ENCODE results near the gene PDXK. TPM values are rescaled to one million over a fixed set of nuclear protein-coding genes. Genes with fewer than 3 reads are reported as not detected.
A peak's percentile ranks its signal among the peaks of the same experiment; 100 is the strongest.
"Not testable (repeated sequence)": the region's sequence is repeated elsewhere in the genome, so short reads cannot be mapped to it uniquely, and the experiment has no call there.

PDXK gene
- total and polyA plus RNA-seq, 5 donors from 2014 or later = 28.5 to 80.9 (median 39.1) TPM

DNA sequence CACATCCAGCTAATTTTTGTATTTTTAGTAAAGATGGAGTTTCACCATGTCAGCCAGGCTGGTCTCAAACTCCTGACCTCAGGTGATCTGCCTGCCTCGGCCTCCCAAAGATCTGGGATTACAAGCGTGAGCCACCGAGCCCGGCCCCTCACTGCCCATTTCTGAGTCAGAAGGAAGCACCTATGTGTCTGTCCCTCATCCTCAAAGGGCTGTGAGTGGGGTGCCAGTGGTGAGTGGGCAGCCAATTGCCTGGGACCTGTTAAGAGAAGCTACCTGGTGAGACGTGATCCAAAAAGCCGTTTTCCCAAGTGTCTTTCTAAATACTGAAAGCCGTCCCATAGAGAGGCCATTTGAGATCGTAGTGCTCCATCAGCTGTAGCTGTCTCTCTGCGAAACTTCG, 27.1 kb upstream of the PDXK start:
- Mint-ChIP-seq H3K4me1 (no peaks in the 10 kb centered on the region), H3K36me3 (peaks cover 30% of the 10 kb centered on the region)
- H3K9me3 ChIP-seq (ENCODE audit: control insufficient read depth in 2 of 2, low read length in 2 of 2) = no peaks in the 10 kb centered on the region

DNA sequence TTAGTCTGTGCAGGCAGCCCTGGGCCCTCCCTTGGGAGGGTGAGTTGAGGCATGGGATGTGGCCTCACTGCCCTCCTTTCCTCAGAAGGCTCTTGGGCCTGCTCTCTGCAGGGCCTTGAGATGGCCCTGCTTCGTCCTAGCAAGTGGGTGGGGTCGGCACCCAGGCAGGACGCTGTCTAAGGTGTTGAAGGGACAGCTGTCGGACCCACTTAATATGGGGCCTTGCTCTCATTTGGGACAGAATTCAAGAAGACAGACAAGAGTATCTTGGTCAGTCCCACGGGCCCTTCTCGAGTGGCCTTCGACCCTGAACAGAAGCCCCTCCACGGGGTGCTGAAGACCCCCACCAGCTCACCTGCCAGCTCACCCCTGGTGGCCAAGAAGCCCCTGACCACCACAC, 26.0 kb upstream of the PDXK start:
- no peaks in the 10 kb centered on the region for H3K9me3 Mint-ChIP-seq
- H3K27ac Mint-ChIP-seq = no peak overlapping the region
- Histone ChIP-seq H3K27ac (ENCODE audit: insufficient read depth, low read length, poor library complexity, severe bottlenecking) (no peak overlapping the region), H3K27me3 (ENCODE audit: control insufficient read depth, insufficient read depth, low read length) (no peaks in the 10 kb centered on the region), H3K36me3 (ENCODE audit: control insufficient read depth, insufficient read depth, low read length) (peaks cover 73% of the 10 kb centered on the region), H3K9me3 (ENCODE audit: control insufficient read depth in 2 of 2, low read length in 2 of 2) (no peaks in the 10 kb centered on the region), H3K4me1 (ENCODE audit: control insufficient read depth, insufficient read depth, low read length, poor library complexity, severe bottlenecking) (no peaks in the 10 kb centered on the region), H3K4me3 (ENCODE audit: low read depth, low read length) (no peak overlapping the region)
- H3K4me1 Mint-ChIP-seq = peaks cover 0 to 5% (median 0%) of the 10 kb centered on the region in 4 donors
- H3K36me3 Mint-ChIP-seq = peaks cover 28% of the 10 kb centered on the region
- DNase-seq (no peak), ATAC-seq (ENCODE audit: low read depth in 2 of 2) (no peak)
- H3K4me3 Mint-ChIP-seq = no peak overlapping the region
- no peaks in the 10 kb centered on the region for H3K27me3 Mint-ChIP-seq

More for the DNA sequence above, 27.1 kb upstream of the PDXK start:
- H3K4me1 ChIP-seq (ENCODE audit: control insufficient read depth, insufficient read depth, low read length, poor library complexity, severe bottlenecking) = no peaks in the 10 kb centered on the region
- no peaks in the 10 kb centered on the region for H3K9me3 Mint-ChIP-seq
- H3K4me3 Mint-ChIP-seq = no peak overlapping the region
- H3K27me3 ChIP-seq (ENCODE audit: control insufficient read depth, insufficient read depth, low read length) = no peaks in the 10 kb centered on the region
- peaks cover 85% of the 10 kb centered on the region for H3K36me3 ChIP-seq (ENCODE audit: control insufficient read depth, insufficient read depth, low read length)
- no peak for DNase-seq
- H3K27me3 Mint-ChIP-seq = no peaks in the 10 kb centered on the region
- H3K27ac ChIP-seq (ENCODE audit: insufficient read depth, low read length, poor library complexity, severe bottlenecking) = no peak overlapping the region
- no peak overlapping the region for H3K4me3 ChIP-seq (ENCODE audit: low read depth, low read length)
- ATAC-seq (ENCODE audit: low read depth in 2 of 2) = no peak
- H3K27ac Mint-ChIP-seq = no peak overlapping the region

DNA sequence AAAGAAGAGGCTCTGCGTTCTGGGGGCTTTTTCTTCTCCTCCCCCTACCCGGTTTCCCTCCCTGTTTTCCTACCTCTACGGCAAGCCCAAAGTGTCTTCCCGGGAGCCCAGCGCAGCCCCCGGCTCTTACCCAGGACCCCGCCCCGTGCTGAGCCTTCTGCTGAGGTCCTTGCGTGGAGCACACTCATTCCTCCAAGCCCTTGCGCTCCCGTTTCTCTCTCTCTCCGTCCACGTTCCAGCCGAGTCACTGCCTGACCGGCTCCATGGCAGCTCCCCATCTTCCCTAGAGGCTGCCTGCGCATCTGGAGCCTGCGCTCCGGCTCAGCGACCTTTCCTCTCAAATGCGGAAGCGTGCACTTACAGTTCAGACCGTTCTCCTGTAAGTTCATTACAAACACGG, 24.9 kb upstream of the PDXK start:
- H3K9me3 ChIP-seq (ENCODE audit: control insufficient read depth in 2 of 2, low read length in 2 of 2) = no peaks in the 10 kb centered on the region
- H3K9me3 Mint-ChIP-seq = no peaks in the 10 kb centered on the region
- H3K27ac ChIP-seq (ENCODE audit: insufficient read depth, low read length, poor library complexity, severe bottlenecking) = no peak overlapping the region
- H3K27me3 Mint-ChIP-seq = no peaks in the 10 kb centered on the region
- H3K4me3 ChIP-seq (ENCODE audit: low read depth, low read length) = no peak overlapping the region
- H3K4me1 Mint-ChIP-seq = peaks cover 0 to 7% (median 0%) of the 10 kb centered on the region in 4 donors
- ATAC-seq (ENCODE audit: low read depth in 2 of 2) (no peak), DNase-seq (no peak)
- H3K4me1 ChIP-seq (ENCODE audit: control insufficient read depth, insufficient read depth, low read length, poor library complexity, severe bottlenecking) = no peaks in the 10 kb centered on the region
- peaks cover 28% of the 10 kb centered on the region for H3K36me3 Mint-ChIP-seq
- no peak overlapping the region for H3K4me3 Mint-ChIP-seq
- H3K36me3 ChIP-seq (ENCODE audit: control insufficient read depth, insufficient read depth, low read length) = peaks cover 64% of the 10 kb centered on the region
- H3K27ac Mint-ChIP-seq = no peak overlapping the region
- no peaks in the 10 kb centered on the region for H3K27me3 ChIP-seq (ENCODE audit: control insufficient read depth, insufficient read depth, low read length)

DNA sequence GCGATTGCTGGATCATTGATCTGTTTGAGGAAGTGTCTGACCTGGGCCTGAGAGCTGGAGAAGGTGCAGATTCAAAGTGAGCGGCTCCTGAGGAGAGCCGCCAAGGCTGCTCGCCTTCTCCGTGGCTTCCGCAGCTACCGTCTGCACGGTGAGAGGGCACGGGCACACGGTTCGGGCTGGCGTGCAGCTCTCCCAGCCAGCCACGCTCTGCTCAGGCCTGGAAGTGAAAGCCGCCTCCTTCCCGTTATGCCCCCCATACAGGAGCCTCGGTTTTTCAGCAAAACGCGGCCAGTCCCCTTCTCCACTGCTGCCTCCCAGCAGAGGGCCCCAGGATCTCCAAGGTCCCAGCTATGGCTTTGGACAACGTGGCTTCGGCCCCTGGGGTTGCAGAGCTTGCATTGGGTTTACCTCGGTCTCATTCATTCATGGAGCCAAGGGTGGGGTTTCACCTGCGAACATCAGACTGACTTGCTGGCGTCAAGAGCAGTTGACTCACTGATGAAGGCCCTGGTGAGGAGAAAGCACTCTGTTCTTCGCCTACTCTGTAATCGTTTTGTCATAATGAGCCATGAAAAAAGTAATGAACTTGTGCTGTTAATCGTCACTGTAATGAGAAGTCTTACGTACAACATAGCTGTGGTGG, 24.4 kb upstream of the PDXK start:
- no peak overlapping the region for H3K4me3 ChIP-seq (ENCODE audit: low read depth, low read length)
- H3K9me3 Mint-ChIP-seq = no peaks in the 10 kb centered on the region
- peaks cover 0 to 7% (median 0%) of the 10 kb centered on the region in 4 donors for H3K4me1 Mint-ChIP-seq
- peaks cover 58% of the 10 kb centered on the region for H3K36me3 ChIP-seq (ENCODE audit: control insufficient read depth, insufficient read depth, low read length)
- H3K27ac Mint-ChIP-seq = no peak overlapping the region
- H3K27me3 ChIP-seq (ENCODE audit: control insufficient read depth, insufficient read depth, low read length) = no peaks in the 10 kb centered on the region
- peaks cover 28% of the 10 kb centered on the region for H3K36me3 Mint-ChIP-seq
- ATAC-seq (ENCODE audit: low read depth in 2 of 2) (no peak), DNase-seq (no peak)
- H3K4me1 ChIP-seq (ENCODE audit: control insufficient read depth, insufficient read depth, low read length, poor library complexity, severe bottlenecking) = no peaks in the 10 kb centered on the region
- H3K9me3 ChIP-seq (ENCODE audit: control insufficient read depth in 2 of 2, low read length in 2 of 2) = no peaks in the 10 kb centered on the region
- no peak overlapping the region for H3K27ac ChIP-seq (ENCODE audit: insufficient read depth, low read length, poor library complexity, severe bottlenecking)
- H3K27me3 Mint-ChIP-seq = no peaks in the 10 kb centered on the region
- no peak overlapping the region for H3K4me3 Mint-ChIP-seq

DNA sequence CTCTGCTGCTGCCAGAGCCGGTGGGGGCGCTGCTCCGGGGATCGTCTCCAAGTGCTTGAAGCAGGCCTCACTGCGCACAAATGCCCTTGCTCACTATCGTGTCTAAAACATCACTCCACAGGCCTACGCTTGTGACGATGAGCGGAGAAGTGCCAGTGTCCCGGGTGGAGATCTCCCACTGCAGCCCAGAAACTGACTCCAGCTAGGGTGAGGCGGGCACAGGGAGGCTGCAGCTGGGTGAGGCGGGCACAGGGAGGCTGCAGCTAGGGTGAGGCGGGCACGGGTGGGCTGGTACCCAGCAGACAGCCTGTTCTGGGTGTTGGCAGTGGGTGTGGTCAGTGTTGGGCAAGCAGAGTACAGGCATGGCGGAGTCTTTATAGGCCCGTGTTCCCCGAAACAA, 22.7 kb upstream of the PDXK start:
- ATAC-seq (ENCODE audit: low read depth in 2 of 2) = no peak
- Mint-ChIP-seq H3K27ac (no peak overlapping the region), H3K27me3 (no peaks in the 10 kb centered on the region), H3K36me3 (peaks cover 23% of the 10 kb centered on the region), H3K4me3 (no peak overlapping the region), H3K4me1 (peaks cover 0 to 7% (median 0%) of the 10 kb centered on the region in 4 donors), H3K9me3 (no peaks in the 10 kb centered on the region)
- no peaks in the 10 kb centered on the region for H3K4me1 ChIP-seq (ENCODE audit: control insufficient read depth, insufficient read depth, low read length, poor library complexity, severe bottlenecking)
- no peak for DNase-seq
- H3K36me3 ChIP-seq (ENCODE audit: control insufficient read depth, insufficient read depth, low read length) = peaks cover 42% of the 10 kb centered on the region
- H3K9me3 ChIP-seq (ENCODE audit: control insufficient read depth in 2 of 2, low read length in 2 of 2) = no peaks in the 10 kb centered on the region
- H3K27ac ChIP-seq (ENCODE audit: insufficient read depth, low read length, poor library complexity, severe bottlenecking) = no peak overlapping the region
- no peaks in the 10 kb centered on the region for H3K27me3 ChIP-seq (ENCODE audit: control insufficient read depth, insufficient read depth, low read length)
- H3K4me3 ChIP-seq (ENCODE audit: low read depth, low read length) = no peak overlapping the region

DNA sequence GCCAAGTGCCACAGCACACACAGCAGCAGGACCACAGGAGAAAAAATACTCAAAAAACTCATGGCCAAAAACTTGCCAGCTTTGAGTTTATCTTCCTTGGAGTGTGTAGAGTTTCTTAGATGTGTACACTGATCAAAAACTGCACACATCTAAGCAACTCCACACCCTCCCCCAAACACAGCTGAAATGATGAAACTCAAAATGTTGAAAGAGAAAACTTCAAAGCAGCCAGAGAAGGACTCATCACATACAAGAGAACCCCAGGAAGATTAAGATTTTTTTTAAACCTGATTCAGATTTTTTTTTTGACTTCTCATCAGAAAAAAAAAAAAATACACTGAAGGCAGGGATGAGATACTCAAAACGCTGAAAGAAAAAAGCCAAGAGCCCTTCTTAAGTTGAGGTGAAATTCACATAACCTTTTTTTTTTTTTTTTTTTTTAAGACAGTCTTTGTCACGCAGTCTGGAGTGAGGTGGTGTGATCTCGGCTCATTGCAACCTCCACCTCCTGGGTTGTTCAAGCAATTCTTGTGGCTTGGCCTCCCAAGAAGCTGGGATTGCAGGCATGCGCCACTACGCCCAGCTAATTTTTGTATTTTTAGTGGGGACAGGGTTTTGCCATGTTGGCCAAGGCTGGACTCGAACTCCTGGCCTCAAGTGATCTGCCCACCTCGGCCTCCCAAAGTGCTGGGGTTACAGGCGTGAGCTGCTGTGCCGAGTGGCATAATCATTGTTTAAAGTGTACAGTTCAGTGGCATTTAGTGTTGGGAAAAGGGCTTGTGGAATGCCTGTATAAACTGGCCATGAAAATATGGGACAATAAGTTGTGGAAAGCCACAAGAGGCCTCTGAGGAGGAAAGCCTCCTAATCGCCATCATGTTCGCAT, 20.9 kb upstream of the PDXK start:
- Histone ChIP-seq H3K27me3 (ENCODE audit: control insufficient read depth, insufficient read depth, low read length) (no peaks in the 10 kb centered on the region), H3K27ac (ENCODE audit: insufficient read depth, low read length, poor library complexity, severe bottlenecking) (no peak overlapping the region), H3K9me3 (ENCODE audit: control insufficient read depth in 2 of 2, low read length in 2 of 2) (no peaks in the 10 kb centered on the region), H3K4me3 (ENCODE audit: low read depth, low read length) (no peak overlapping the region), H3K4me1 (ENCODE audit: control insufficient read depth, insufficient read depth, low read length, poor library complexity, severe bottlenecking) (no peaks in the 10 kb centered on the region), H3K36me3 (ENCODE audit: control insufficient read depth, insufficient read depth, low read length) (peaks cover 30% of the 10 kb centered on the region)
- Mint-ChIP-seq H3K4me1 (peaks cover 0 to 11% (median 4%) of the 10 kb centered on the region in 4 donors), H3K27ac (no peak overlapping the region), H3K36me3 (peaks cover 19% of the 10 kb centered on the region), H3K27me3 (no peaks in the 10 kb centered on the region), H3K4me3 (no peak overlapping the region), H3K9me3 (no peaks in the 10 kb centered on the region)
- ATAC-seq (ENCODE audit: low read depth in 2 of 2) (no peak), DNase-seq (peak in 1 of 3 donors; percentile 30)

DNA sequence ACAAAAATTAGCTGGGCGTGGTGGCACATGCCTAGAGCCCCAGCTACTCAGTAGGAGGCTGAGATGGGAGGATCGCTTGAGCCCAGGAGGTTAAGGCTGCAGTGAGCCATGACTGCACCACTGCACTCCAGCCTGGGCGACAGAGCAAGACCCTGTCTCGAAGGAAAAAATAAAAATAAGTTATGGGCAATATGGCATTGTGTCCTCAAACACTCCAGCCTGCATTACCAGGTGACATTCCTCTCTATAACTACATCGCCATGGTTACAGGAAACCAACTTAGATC, 19.5 kb upstream of the PDXK start:
- H3K27ac ChIP-seq (ENCODE audit: insufficient read depth, low read length, poor library complexity, severe bottlenecking); H3K27me3 Mint-ChIP-seq; H3K9me3 Mint-ChIP-seq; H3K9me3 ChIP-seq (ENCODE audit: control insufficient read depth in 2 of 2, low read length in 2 of 2); ATAC-seq (ENCODE audit: low read depth in 2 of 2); H3K27ac Mint-ChIP-seq; DNase-seq; H3K27me3 ChIP-seq (ENCODE audit: control insufficient read depth, insufficient read depth, low read length); H3K4me3 ChIP-seq (ENCODE audit: low read depth, low read length); H3K4me3 Mint-ChIP-seq; H3K4me1 ChIP-seq (ENCODE audit: control insufficient read depth, insufficient read depth, low read length, poor library complexity, severe bottlenecking): not testable (repeated sequence)
- peaks cover 0 to 14% (median 5%) of the 10 kb centered on the region in 4 donors for H3K4me1 Mint-ChIP-seq
- peaks cover 20% of the 10 kb centered on the region for H3K36me3 ChIP-seq (ENCODE audit: control insufficient read depth, insufficient read depth, low read length)
- peaks cover 16% of the 10 kb centered on the region for H3K36me3 Mint-ChIP-seq
